HG02870 (cell line): ENCODE results near the gene ATG2A.
A peak's percentile ranks its signal among the peaks of the same experiment; 100 is the strongest.

Source experiments
- ATAC-seq: cut with Tn5 transposase; IDR thresholded peaks from one replicate; pipeline ENCODE4 v1.9.1; 2021; ENCODE audit warnings: mild to moderate bottlenecking, moderate library complexity; ENCODE audit not compliant: unreplicated experiment

ATG2A gene

DNA sequence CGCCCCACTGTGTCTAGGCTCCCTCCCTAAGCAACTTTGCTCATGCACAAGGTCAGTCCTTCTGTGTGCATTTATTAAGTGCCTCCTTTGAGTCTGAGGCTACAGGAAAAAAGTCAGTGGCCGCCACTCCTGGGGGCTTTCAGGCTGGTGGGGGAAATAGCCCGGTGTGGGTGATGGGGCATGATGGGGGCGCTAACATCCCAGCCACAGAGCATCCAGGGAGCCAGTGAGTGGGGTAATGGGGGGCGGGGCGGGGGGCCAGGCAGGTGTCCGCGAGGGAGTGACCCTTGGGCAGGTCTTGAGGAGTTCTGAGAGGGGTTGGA, 28.6 kb downstream of the ATG2A start:
- ATAC-seq = no peak

DNA sequence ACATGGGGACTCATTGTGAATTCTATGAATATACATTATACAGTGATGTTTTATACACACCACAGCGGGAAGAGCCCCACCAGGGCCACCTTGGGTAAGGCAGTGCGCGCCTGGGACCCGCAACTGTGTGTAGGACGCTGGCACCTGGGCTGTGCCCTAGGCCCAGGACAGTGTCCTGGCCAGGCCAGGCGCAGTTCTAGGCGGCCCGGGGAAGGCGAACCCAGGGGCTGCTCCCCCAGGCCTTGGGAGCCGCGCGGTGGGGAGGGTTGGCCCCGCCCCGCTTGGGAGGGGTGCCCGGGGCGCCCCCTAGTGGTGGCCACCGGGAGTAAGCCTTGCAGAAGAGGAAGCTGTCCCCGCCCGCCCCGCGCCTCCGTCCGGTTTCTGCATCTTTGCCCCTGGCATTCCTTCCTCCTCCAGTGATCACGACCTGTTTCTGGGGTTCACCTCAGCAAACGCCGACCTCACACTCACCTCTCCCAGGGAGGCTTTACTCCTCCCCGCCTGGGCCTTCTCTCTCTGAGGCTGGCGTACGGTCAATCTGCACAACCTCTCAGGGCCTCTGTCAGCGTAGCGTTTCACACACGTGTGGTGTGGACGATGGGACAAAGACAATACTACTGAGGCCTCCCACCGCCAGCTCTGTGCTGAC, 29.1 kb downstream of the ATG2A start:
- no peak for ATAC-seq

DNA sequence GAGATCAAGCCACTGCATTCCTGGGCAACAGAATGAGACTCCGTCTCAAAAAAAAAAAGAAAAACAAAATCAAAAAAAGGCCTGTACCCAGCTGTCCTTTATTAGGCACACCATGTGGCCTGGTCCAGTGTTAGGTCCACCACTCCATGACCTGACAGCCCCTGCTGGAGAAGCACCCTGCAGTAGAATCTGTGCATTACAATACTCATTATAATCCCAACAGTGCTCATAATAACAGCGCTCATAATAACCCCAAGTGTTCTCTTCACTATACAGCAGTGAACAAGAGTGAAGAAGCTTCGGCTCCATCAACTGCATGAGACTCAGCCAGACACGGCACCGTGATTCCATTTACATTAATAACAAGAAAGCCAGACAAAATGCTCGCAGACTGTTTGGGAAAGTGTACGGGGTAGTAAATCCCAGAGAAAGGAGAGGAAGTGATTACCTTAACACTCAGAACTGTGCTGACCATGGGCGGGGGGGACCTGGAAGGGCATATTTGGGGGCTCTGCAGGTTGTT, 29.7 kb downstream of the ATG2A start:
- ATAC-seq = no peak

DNA sequence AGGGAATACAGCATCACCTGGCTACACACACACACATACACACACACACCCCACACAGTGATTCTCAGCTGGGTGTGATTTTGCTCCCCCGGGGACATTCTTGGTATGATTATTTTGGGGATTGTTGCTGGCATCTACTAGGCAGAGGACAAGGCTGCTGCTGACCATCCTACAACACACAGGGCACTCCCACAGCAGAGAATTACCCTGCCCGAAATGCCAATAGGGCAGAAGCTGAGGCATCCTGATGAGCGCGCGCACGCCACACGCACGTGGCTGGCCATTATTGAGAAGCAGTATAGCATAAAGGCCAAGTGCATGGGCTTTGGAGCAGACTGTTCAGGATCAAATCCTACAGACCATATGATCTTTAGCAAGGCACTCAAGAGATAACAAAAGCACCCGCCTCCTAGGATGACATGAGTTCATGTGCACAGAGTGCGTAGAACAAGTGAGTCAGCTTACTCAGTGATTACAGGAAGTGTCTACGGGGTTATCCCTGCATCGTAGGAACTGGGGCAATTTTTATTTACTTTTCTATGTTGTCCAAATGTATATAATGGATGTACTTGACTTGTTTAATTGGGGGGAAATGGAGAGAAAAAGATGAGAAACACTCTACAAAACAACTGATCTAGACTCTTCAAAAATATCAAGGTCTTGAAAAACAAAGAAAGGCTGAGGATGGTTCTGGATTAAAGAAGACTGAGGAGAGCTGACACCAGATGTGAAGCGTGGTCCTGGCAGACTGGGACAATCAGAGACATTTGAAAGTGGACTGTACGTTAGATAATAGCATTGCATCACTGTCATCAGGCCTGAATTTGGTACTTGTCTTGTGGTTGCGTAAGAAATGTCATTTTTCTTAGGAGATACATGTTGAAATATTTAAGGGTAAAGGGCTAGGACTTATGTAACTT, 31.4 kb downstream of the ATG2A start:
- no peak for ATAC-seq

DNA sequence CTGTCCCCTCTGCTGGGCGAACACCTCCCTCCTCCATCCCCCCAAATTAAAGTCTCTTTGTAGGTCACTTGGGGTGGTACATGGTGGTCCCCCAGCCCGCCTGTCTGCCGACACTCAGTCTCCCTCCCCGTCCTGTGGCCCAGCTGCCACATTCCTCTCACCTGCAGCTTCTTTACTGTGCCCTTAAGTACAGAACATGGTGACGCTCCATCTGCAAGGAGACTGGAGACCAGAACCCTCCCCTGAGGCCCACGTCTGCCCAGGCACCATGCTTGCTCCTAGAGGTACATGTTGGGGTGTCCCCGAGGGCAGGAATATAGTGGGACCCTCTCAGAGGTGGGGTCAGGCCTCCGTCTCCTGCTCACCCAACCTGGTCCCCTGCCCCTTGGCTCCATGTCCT, 33.0 kb downstream of the ATG2A start:
- ATAC-seq = no peak

DNA sequence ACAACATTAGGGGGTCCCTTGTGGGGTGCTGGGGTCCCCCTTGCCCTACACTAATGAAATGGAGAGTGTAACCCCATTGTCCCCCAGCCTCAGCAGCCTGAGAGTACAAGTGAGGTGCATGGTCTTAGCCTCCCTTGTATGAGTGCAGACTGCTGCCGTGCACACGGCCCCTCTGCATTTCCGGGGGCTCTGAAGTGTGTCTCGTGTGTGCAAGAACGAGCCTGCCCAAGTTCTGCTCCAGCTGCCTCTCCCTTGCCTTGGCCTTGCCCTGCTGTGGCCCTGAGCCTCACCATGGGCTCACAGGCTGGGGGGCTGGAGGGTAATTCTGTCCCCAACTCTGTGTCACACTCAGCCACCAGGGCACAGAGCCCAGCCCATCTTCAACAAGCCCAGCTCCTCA, 33.4 kb downstream of the ATG2A start:
- ATAC-seq = no peak

DNA sequence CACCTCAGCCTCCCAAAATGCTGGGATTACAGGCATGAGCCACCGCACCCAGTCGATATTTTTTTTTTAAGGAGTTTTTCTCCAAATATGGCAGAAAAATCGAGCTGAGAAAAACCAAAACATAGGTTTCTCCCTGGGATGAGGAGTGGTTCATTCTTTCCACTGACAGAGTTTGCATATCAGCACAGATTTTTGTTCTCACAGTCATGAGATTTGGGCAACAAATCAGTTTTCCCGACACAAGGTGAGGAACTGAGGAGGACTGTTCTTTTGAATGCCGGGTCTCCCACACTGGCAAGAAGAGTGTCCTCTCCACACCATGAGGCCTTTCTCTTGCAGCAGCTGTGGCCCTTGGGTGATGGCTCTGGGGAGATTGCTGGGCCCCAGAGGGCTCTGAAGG, 34.8 kb downstream of the ATG2A start:
- ATAC-seq = no peak

DNA sequence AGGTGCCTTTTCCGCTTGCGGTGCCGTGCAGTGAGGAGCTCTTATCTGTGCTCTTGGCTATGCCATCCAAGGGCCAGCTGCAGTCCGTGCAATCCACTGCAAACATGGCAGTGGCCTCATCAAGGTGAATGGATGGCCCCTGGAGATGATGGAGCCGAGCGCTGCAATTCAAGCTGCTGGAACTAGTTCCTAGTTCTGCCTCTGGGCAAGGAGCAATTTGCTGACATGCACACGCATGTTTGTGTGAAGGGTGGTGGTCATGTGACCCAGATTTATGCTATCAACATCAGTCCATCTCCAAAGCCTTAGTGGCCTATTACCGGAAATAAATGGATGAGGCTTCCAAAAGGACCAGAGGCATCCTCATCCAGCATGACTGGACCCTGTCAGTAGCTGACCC, 35.5 kb downstream of the ATG2A start:
- ATAC-seq = no peak

DNA sequence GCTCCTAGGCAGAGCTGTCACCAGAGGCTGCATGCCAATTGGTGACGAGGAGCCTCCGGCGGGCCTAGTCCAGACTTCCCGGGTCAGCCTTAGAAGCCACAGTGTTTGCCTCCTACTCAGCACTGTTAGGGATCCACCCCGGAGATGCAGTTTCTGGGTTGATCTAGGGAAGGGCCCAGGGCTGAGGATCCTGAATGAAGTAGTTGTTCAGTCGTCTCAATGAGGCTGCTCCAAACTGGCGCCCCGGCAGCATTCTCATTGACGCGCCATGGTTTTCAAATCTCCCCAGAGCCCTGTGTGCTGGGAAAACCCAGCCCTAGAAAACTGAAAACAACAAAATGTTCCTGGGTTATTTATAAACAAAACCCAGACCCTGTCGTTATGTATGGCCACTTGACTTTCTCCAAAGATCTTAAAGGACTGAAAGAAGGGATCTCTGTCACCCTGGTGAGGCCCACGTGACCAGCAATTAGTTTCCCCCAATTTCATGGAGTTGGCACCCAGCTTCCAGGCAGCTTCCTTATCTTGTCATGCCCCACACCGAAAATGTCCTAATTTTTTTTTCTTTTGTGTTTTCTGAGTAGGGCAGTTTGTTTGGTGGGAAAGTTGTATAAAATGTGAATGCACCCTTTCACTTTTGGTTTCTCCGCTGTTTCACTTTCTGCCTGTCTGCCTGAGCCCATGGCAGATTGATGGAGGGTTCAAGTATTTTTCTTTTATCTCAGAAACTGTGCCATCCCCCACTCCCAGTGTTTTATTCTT, 36.6 kb downstream of the ATG2A start:
- no peak for ATAC-seq

DNA sequence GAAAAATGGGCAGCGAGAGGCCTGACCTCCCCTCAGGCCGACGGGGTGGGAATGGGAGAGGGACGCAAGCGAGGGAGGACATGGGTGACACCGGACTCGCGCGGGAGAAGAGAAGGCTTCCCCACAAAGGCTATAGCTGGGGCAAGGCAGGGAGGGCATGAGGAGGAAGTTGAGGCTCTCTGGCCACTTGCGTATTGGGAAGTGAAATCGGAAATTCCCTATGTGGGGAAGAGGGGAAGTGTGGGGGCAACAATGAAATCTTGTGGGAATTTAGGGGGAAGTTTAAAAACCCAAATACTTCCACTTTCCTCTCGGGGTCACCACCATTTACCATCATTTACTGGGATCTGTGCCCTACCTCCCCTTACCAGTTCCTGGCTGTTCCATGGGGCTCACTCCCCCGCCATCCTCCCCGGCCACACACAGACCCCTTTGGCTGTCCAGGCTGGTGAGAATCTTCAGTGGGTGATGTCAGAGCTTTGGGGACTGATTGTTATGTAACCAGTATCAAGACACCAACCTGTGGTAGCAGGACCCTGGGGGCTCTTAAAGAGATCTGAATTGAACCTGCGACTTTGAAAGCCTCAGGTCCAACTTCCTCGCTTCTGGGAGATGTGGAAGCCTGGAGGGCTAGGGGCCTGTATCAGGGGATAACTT, 37.6 kb downstream of the ATG2A start:
- no peak for ATAC-seq

DNA sequence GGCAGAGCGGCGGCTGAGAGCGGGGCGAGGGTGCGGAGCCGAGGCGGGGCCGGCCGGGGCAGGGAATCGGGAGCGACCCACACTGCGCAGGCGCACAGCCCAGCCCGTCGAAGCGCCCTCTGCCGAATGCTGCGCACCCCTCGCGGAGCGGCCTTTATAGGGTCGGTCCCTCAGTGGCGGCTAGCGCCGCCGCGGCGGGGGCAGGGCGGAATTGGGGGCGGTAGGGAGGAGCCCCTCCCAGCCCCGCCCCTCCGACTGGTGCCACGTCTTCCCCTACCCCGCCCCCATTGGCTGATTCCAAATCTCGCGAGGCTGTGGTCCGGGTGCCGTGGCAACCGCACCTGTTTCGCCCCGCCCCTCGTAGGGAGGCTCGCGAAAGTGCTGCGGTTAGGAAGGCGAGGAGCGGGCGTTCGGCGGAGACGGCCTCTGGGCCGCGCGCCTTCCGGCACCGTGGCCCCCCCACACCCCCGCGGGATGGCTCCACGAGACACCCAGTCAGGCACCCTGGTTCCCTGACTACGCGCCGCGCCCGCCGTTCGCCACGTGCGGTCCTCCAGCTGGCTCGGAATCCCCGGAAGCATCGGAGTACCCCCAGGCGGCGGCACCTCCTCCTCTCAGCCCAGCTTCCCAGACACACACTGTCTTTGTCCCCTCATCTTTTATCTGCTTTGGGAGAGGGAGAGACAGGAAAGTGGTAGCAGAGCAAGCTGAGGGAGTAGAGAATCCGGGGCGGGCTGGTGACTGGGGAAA, 38.3 kb downstream of the ATG2A start, which contains the start of gene EHD1:
EHD1 (minus strand) TSS at position 128 of the 750 bp plus-strand sequence. CDS start 157 bp downstream, outside the sequence.
- ATAC-seq = peak; percentile 52

DNA sequence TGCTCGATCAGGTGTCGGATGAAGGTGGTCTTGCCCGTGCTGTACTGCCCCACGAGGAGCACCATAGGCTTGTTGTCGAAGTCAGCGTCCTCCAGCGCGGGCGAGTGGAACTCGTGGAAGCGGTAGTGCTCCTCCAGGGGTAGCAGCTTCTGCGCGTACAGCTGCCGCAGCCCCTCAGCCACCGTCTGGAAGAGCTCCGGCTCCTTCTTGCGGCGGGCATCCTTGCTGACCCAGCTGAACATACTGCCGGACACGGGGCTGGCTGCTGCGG, 38.9 kb downstream of the ATG2A start:
- no peak for ATAC-seq

DNA sequence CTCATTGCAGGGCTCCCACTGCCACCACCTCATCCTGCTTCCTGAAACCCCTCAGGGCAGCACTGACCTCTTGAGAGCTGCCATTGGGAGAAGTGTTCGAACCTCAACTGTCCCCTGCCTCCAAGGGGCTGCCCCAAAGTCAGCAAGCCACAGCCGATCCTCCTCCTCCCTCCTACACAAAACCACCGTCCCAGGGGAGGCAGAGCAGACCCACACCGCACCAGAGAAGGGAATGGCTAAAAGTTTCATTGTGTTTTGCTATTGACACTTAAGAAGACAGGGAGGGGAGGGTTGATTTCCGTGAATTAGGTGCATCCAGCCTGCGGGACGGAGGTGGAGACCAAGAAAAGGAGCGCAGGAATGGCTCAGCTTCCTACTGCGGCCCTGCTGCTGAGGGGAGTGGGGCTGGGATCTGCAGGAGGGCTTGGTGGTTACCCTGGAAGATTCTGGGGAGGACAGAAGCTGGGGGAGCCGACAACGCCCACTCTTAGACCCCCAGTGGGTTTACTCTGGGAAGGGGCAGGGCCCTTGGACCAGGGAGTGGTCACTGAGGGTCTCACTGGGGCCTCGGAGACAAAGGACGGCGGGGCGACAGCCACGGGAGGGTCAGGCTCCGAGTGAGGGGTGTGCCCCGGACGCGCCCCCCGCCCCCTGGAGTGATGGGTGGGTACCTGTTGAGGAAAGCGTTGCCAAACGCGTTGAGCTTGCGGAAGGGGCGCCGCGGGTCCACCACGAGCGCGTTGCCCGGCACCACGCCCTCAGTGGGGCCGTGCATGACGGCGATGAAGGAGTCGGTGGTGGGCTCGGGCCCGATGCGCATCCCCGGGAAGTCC, 39.4 kb downstream of the ATG2A start:
- ATAC-seq = peak; percentile 1

DNA sequence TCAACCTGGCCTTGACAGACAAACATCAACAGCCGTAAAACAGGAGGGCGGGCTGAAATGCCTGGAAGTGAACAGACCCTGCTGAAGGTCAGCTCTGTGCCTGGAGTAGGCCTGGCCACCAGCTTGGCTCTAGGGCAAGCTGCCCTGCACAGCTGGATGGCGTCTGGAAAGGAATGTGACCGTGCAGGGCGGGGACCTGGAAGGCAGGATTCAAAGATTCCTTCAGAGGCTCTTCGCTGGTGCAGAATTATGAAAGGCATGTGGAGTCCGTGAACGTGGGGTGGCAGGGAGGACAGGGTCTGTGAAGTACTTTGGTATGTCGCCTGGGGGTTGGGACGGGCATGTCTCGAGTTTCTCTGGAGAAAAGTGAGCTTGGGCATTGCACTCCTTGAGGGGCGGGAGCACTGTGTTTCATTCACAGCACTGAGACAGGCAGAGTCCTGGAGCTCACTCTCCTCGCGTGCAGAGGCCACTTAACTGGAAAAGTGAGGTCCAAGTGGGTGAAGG, 40.1 kb downstream of the ATG2A start:
- ATAC-seq = no peak

DNA sequence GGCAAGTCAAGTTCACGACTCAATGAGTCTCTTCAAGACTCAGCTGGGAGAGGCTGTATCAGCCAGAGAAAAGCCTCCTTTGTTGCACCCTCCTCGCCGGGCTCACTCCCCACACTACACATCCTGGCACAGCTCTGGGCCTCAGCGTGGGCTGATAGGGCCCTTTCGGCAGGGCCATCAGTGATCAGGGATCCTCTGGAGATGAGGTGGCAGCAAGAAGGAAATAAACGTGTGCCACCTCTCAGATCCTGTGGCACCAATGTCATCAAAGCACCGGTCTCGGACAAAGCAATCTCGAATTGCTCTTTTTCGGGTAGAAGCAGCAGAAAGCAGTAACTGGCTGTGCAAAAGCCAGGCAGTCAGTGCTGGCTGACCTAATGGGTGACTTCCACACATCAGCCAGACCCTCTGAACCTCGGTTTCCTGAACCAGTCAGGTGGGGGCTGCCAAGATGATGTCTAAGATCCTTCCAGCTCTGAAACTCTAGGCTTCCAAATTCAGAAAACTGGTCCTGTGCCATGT, 40.7 kb downstream of the ATG2A start:
- no peak for ATAC-seq

DNA sequence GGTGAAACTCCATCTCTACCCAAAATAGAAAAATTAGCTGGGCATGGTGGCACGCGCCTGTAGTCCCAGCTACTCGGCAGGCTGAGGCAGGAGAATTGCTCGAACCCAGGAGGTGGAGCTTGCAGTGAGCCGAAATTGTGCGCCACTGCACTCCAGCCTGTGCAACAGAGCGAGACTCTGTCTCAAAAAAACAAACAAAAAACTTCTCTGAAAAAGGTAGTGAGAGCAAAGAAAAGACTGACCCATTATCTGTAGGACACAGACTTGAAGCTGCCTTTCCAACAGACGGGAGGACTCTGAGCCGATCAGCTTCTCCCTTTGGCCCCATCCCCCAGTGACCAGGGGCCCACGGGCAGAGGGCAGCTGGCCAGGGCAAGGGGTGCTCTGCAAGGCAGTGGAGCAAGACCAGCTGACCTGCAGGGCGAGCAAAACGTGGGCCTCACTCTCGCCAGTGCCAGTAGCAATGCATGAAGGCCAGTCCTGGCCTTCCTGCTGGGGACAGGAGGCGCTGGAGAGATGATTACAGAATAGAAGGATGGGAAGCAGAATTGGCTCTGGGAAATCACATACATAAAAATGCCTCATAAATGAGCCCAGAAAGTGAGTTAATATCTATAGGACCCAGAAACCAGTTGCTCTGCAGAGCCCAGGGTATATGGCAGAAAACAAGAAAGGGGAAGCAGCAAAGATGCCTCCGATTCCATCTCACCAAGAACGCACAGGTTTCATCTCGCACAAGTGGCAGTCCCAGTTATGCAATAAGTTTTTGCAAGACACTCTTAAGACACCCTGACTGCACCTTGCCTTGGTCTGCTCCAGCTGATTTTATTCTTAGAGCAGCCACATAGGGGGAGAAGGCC, 41.4 kb downstream of the ATG2A start:
- no peak for ATAC-seq

DNA sequence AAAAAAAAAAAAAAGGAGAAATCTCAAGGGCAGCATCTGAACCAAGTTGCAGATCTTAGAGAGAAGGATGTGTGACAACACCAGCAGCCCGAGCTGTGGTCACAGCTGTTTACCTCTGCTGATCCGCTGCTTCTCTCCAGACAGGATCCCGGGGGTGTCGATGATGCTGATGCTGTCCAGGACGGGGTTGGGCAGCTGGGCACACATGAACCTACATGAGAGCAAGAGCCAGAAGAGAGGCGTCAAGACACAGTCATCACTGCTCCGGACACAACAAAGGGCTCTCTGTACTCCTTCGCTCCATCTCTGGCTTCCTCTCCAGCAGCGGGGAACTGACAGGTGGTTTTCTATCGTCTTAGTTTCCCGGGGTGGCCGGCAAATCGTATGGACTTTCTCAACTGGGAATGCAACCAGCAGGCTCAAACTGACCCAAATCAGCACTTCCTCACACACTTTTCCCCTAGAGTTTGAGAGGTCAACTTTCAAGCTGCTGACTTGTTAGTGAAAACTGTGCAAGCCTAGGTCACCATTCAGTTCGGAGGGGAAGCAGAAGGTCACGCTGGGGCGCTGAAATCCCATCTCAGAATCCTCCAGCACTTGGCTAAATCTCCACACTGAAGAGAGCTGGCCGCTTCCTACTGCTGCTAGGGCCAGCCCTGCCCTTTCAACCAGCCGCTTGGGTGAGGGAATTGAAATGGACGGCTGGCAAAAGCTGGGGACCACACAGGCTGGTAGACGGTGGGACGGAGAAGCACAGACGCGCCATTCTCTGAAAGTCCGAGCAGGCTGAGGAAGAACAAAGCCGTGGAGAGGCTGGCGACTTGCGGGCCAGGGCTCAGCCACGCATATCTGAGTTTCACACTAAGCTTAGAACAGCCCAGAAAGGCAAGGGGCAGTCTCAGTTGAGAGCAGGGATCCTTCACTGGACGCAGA, 42.4 kb downstream of the ATG2A start:
- no peak for ATAC-seq
